ENCODE data around the gene MEX3D. TPM values are rescaled to one million over a fixed set of nuclear protein-coding genes. Genes with fewer than 3 reads are reported as not detected.
"Not testable (repeated sequence)": the region's sequence is repeated elsewhere in the genome, so short reads cannot be mapped to it uniquely, and the experiment has no call there.

Gene MEX3D
- total RNA-seq, 2 donors from 2014 or later, result 6.7 to 8.2 TPM

DNA sequence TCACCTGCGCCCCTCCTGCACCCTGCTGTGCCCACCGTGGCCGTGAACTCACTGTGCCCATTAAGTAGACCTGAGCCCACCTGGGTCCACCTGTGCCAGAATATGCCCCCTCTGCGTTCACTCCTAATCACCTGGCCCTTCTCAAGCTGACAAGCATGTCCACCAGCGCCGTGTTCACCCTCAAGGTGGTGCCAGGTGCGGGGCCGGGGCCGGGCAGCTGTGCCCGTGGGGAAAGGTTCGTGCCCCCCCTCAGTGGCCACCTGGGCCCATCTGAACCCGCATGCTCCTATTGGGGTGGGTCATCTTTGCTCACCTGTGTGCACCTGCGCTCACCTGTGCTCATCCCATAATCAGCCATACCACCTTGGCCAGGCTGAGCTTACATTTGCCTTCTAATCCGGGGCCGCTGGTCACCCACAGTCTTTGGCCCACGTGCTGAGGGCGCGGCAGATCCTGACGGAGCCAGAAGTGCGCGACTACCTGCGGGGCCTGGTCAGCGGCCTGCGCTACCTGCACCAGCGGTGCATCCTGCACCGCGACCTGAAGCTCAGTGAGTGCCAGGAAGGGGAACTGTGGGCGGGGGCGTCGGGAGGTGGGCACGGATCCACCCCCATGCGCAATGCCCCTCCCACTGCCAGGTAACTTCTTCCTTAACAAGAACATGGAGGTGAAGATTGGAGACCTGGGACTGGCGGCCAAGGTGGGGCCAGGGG lies 41.9 kb downstream of the MEX3D start:
- Mint-ChIP-seq H3K27me3 (peaks cover 21% of the 10 kb centered on the region), H3K4me1 (peaks cover 6% of the 10 kb centered on the region), H3K27ac (no peak overlapping the region), H3K36me3 (ENCODE audit: low read depth) (no peaks in the 10 kb centered on the region), H3K9me3 (no peaks in the 10 kb centered on the region), H3K4me3 (no peak overlapping the region)
- no peak for ATAC-seq (replicated peaks)

GRCh38 chr19:1525343-1525742 lies 42.8 kb downstream of the MEX3D start:
- no peaks in the 10 kb centered on the region for H3K36me3 Mint-ChIP-seq (ENCODE audit: low read depth)
- no peak overlapping the region for H3K4me3 Mint-ChIP-seq
- no peaks in the 10 kb centered on the region for H3K9me3 Mint-ChIP-seq
- H3K27me3 Mint-ChIP-seq, result peaks cover 21% of the 10 kb centered on the region
- H3K27ac Mint-ChIP-seq, result no peak overlapping the region
- H3K4me1 Mint-ChIP-seq, result peaks cover 6% of the 10 kb centered on the region
- ATAC-seq (replicated peaks), result no peak

- no peak for ATAC-seq (replicated peaks)
- Mint-ChIP-seq H3K4me3 (no peak overlapping the region), H3K36me3 (ENCODE audit: low read depth) (no peaks in the 10 kb centered on the region), H3K27me3 (peaks cover 18% of the 10 kb centered on the region), H3K27ac (no peak overlapping the region), H3K4me1 (peaks cover 6% of the 10 kb centered on the region), H3K9me3 (no peaks in the 10 kb centered on the region)
Measured at GRCh38 chr19:1524972-1525325, 43.2 kb downstream of the MEX3D start.

DNA sequence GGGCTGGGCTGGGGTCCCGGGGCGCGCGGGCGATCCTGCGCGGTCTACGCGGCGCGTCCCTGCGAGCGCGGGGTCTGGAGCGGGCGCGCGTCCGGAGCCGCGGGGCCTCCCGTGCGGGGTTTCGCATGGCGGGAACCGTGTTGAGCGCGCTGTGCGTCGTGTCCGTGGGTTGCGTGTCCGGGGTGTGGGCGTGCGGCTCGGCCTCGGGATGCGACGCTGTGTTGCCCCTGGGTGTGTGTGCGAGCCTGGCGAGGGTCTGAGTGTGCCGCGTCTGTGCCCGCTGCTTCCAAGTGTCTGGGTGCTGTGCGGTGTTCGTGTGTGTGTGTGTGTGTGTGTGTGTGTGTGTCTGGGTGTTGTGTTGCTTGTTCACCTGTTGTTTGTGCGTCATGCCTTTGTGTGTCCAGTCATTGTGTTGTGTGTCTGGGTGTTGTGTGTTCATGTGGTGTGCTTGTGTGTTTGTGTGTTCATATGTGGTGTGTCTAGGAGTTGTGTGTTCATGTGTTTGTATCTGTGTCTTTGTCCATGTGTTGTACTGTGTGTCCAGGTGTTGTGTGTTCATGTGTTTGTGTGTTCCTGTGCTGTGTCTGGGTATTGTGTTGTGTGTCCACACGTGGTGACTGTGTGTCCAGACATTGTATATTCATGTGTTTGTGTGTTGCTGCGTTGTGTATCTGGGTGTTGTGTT lies 43.7 kb downstream of the MEX3D start:
- H3K4me3 Mint-ChIP-seq, result no peak overlapping the region
- peaks cover 6% of the 10 kb centered on the region for H3K4me1 Mint-ChIP-seq
- H3K27me3 Mint-ChIP-seq, result peaks cover 17% of the 10 kb centered on the region
- H3K9me3 Mint-ChIP-seq, result no peaks in the 10 kb centered on the region
- H3K27ac Mint-ChIP-seq, result no peak overlapping the region
- no peak for ATAC-seq (replicated peaks)
- H3K36me3 Mint-ChIP-seq (ENCODE audit: low read depth), result no peaks in the 10 kb centered on the region

DNA sequence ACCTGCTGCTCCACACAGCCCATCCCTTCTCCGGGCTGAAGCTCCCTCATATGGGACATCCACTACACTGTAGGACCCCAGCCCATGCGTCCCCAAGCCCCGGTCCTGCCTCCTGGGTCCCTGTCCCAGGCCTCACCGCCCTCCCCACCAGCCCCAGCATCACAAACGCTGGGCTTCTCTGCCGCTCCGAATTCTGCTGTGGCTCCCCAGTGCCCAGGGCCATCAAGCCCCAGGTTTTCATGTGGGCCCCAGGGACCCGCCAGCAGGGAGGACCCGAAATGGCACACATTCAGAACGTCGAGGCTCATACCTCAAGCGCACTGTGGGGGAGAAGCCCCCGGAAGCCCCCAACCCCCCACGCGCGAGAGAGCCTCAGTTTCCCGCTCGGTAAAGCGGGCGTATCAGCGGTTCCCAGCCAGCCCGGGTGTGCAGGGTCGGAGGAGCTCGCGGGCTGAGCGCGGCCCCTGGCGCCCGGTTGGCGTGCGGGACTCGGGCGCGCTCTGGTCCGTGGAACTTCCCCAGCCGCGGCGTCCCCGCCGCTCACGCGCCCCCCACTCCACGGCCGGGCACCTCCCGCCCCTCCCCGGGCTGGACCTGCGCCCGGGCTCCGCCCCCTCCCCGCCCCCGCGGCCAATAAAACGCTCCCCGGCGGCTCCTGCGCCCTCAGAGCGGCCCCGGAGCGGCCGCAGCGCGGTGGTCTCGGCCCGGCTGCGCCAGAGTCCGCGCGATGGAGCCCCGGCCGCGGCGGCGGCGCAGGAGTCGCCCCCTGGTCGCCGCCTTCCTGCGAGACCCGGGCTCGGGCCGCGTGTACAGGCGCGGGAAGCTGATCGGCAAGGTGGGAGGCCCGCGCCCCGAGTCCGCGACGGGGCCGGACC lies 44.5 kb downstream of the MEX3D start, which contains the start of gene PLK5:
PLK5 (plus strand) TSS at position 666 of the 875 bp plus-strand sequence. CDS start 2,920 bp downstream, outside the sequence.
- Mint-ChIP-seq H3K36me3 (ENCODE audit: low read depth) (no peaks in the 10 kb centered on the region), H3K27ac (no peak within 1 kb of the TSS)
- no peak for ATAC-seq (replicated peaks)

GRCh38 chr19:1522838-1523237 lies 45.3 kb downstream of the MEX3D start:
- H3K27ac Mint-ChIP-seq, result no peak overlapping the region
- H3K36me3 Mint-ChIP-seq (ENCODE audit: low read depth), result no peaks in the 10 kb centered on the region
- no peak overlapping the region for H3K4me3 Mint-ChIP-seq
- H3K9me3 Mint-ChIP-seq, result no peaks in the 10 kb centered on the region
- H3K27me3 Mint-ChIP-seq, result peaks cover 17% of the 10 kb centered on the region
- peaks cover 6% of the 10 kb centered on the region for H3K4me1 Mint-ChIP-seq
- no peak for ATAC-seq (replicated peaks)

More for the DNA sequence above, 44.5 kb downstream of the MEX3D start, which contains the start of gene PLK5:
- H3K4me3 Mint-ChIP-seq, result no peak within 1 kb of the TSS
- peaks cover 17% of the 10 kb centered on the region for H3K27me3 Mint-ChIP-seq
- no peaks in the 10 kb centered on the region for H3K9me3 Mint-ChIP-seq
- peaks cover 6% of the 10 kb centered on the region for H3K4me1 Mint-ChIP-seq

DNA sequence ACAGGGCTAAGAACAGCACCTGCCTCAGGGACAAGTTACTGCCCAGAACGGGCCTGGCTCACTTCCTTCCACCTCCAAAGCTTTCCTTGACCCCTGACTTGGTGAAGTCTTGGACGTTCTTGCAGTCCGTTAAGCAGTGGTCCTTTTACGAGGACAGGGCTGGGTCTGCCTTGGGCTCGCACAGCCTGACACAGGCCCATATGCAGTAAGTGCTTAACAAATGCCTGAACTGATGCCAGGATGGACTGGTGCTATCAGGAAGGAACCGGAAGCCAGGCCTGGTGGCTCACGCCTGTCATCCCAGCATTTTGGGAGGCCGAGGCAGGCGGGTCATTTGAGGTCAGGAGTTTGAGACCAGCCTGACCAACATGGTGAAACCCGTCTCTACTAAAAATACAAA lies 46.1 kb downstream of the MEX3D start:
- no peak overlapping the region for H3K4me3 Mint-ChIP-seq
- no peaks in the 10 kb centered on the region for H3K36me3 Mint-ChIP-seq (ENCODE audit: low read depth)
- no peaks in the 10 kb centered on the region for H3K9me3 Mint-ChIP-seq
- peaks cover 6% of the 10 kb centered on the region for H3K4me1 Mint-ChIP-seq
- H3K27ac Mint-ChIP-seq, result no peak overlapping the region
- no peak for ATAC-seq (replicated peaks)
- peaks cover 17% of the 10 kb centered on the region for H3K27me3 Mint-ChIP-seq

- no peak overlapping the region for H3K4me3 Mint-ChIP-seq
- H3K27ac Mint-ChIP-seq, result no peak overlapping the region
- H3K4me1 Mint-ChIP-seq, result peaks cover 6% of the 10 kb centered on the region
- no peak for ATAC-seq (replicated peaks)
- no peaks in the 10 kb centered on the region for H3K9me3 Mint-ChIP-seq
- no peaks in the 10 kb centered on the region for H3K36me3 Mint-ChIP-seq (ENCODE audit: low read depth)
- H3K27me3 Mint-ChIP-seq, result peaks cover 17% of the 10 kb centered on the region
Measured at GRCh38 chr19:1521636-1522035, 46.5 kb downstream of the MEX3D start.

DNA sequence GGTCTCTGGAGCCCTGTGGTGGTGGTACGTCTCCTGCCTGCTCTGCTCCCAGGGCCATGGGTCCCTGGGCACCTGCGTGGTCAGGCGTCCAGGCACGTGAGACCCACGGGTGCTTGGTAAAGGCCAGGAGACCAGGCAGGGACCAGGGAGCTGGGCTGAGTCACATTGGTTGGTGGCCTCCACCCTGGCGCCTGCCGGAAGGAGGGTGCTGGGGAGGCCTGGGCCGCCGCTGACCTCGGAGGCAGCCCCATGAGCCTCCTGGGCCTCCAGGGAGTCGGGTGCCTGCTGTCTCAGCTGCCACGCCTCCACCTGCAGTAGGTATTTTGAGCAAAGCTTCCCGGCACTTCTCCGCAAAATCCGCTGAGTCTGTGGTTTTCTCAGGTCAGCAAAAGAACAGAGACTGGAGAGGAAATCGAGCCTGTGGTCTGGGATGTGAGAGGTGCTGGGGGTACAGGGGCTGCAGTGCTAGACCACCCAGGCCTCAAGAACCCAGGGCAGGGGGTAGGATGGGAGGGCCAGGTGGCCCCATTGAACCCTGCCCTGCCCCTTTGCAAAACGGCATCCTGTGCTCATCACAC lies 47.8 kb downstream of the MEX3D start:
- H3K36me3 Mint-ChIP-seq (ENCODE audit: low read depth), result no peaks in the 10 kb centered on the region
- H3K27ac Mint-ChIP-seq, result no peak overlapping the region
- H3K9me3 Mint-ChIP-seq, result no peaks in the 10 kb centered on the region
- H3K27me3 Mint-ChIP-seq, result peaks cover 9% of the 10 kb centered on the region
- ATAC-seq (replicated peaks), result no peak
- H3K4me3 Mint-ChIP-seq, result no peak overlapping the region
- H3K4me1 Mint-ChIP-seq, result peaks cover 6% of the 10 kb centered on the region

DNA sequence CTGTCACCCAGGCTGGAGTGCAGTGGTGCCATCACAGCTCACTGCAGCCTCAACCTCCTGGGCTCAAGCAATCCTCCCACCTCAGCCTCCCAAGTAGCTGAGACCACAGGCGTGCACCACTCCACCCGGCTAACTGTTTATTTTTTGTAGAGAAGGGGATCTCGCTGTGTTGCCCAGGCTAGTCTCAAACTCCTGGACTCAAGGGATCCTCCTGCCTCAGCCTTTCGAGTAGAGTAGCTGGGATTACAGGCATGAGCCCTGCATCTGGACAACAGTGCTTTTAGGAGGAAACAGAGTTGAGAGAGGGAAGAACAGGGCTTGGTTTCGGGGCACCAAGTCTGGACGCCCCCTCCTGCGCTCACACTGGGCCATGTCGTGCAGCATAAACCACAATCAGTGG lies 48.3 kb downstream of the MEX3D start:
- H3K4me3 Mint-ChIP-seq; H3K27me3 Mint-ChIP-seq; ATAC-seq (replicated peaks); H3K9me3 Mint-ChIP-seq; H3K4me1 Mint-ChIP-seq; H3K36me3 Mint-ChIP-seq (ENCODE audit: low read depth); H3K27ac Mint-ChIP-seq: not testable (repeated sequence)

- no peaks in the 10 kb centered on the region for H3K9me3 Mint-ChIP-seq
- no peaks in the 10 kb centered on the region for H3K27me3 Mint-ChIP-seq
- ATAC-seq (replicated peaks), result no peak
- no peaks in the 10 kb centered on the region for H3K36me3 Mint-ChIP-seq (ENCODE audit: low read depth)
- no peak overlapping the region for H3K4me3 Mint-ChIP-seq
- no peaks in the 10 kb centered on the region for H3K4me1 Mint-ChIP-seq
- H3K27ac Mint-ChIP-seq, result no peak overlapping the region
Measured at GRCh38 chr19:1518471-1518870, 49.7 kb downstream of the MEX3D start.

DNA sequence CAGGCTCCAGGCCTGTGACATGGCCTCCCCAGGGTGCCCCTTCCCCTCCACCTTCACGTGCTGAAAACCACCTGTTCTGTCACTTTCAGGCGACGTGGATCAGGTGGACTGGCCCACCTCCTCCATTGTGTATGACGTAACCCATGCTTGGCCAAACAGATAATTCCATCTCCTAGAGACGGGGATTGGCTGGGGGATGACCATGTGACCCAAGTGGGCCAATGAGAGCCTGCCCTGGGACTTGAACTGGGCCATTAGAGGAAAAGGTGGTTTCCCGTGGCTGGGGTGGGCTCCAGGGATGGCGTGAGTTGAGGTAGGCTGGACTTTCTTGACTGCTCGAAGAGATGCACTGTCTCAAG lies 51.8 kb downstream of the MEX3D start:
- Mint-ChIP-seq H3K36me3 (ENCODE audit: low read depth) (no peaks in the 10 kb centered on the region), H3K27me3 (no peaks in the 10 kb centered on the region), H3K9me3 (no peaks in the 10 kb centered on the region), H3K27ac (no peak overlapping the region), H3K4me1 (no peaks in the 10 kb centered on the region), H3K4me3 (no peak overlapping the region)
- no peak for ATAC-seq (replicated peaks)

- Mint-ChIP-seq H3K27ac (no peak overlapping the region), H3K36me3 (ENCODE audit: low read depth) (no peaks in the 10 kb centered on the region), H3K9me3 (no peaks in the 10 kb centered on the region), H3K27me3 (no peaks in the 10 kb centered on the region), H3K4me1 (no peaks in the 10 kb centered on the region), H3K4me3 (no peak overlapping the region)
- ATAC-seq (replicated peaks), result no peak
Measured at GRCh38 chr19:1514986-1515721, 53.0 kb downstream of the MEX3D start.

- Mint-ChIP-seq H3K27ac (no peak overlapping the region), H3K36me3 (ENCODE audit: low read depth) (no peaks in the 10 kb centered on the region), H3K4me3 (peak overlapping the region; percentile 9), H3K27me3 (no peaks in the 10 kb centered on the region), H3K9me3 (no peaks in the 10 kb centered on the region), H3K4me1 (no peaks in the 10 kb centered on the region)
- no peak for ATAC-seq (replicated peaks)
Measured at GRCh38 chr19:1514295-1514661, 53.8 kb downstream of the MEX3D start.
